ENCODE data around the gene PSMA7.

PSMA7 gene

GRCh38 chr20:62133864-62134263 lies 9.3 kb downstream of the PSMA7 start:
- in situ Hi-C loops (cut with MboI; ENCODE audit: low sequenced_read_pairs, unreplicated experiment), result no loop called here
- no peak for DNase-seq (ENCODE audit: low spot score)
- TF ChIP-seq CTCF (IDR thresholded peaks at IDR 0.05; ENCODE audit: borderline replicate concordance, control extremely low read depth, extremely low read depth, insufficient read depth, missing control alignments), result no peak

- DNase-seq (ENCODE audit: low spot score), result no peak
- in situ Hi-C loops (cut with MboI; ENCODE audit: low sequenced_read_pairs, unreplicated experiment), result no loop called here
- TF ChIP-seq CTCF (IDR thresholded peaks at IDR 0.05; ENCODE audit: borderline replicate concordance, control extremely low read depth, extremely low read depth, insufficient read depth, missing control alignments), result no peak
Measured at GRCh38 chr20:62133051-62133845, 9.9 kb downstream of the PSMA7 start.

GRCh38 chr20:62132421-62132820 lies 10.8 kb downstream of the PSMA7 start:
- DNase-seq (ENCODE audit: low spot score), result no peak
- in situ Hi-C loops (cut with MboI; ENCODE audit: low sequenced_read_pairs, unreplicated experiment), result no loop called here
- TF ChIP-seq CTCF (IDR thresholded peaks at IDR 0.05; ENCODE audit: borderline replicate concordance, control extremely low read depth, extremely low read depth, insufficient read depth, missing control alignments), result no peak

GRCh38 chr20:62131560-62132320 lies 11.5 kb downstream of the PSMA7 start:
- DNase-seq (ENCODE audit: low spot score), result no peak
- TF ChIP-seq CTCF (IDR thresholded peaks at IDR 0.05; ENCODE audit: borderline replicate concordance, control extremely low read depth, extremely low read depth, insufficient read depth, missing control alignments), result no peak
- in situ Hi-C loops (cut with MboI; ENCODE audit: low sequenced_read_pairs, unreplicated experiment), result no loop called here

- DNase-seq (ENCODE audit: low spot score), result no peak
- TF ChIP-seq CTCF (IDR thresholded peaks at IDR 0.05; ENCODE audit: borderline replicate concordance, control extremely low read depth, extremely low read depth, insufficient read depth, missing control alignments), result no peak
- in situ Hi-C loops (cut with MboI; ENCODE audit: low sequenced_read_pairs, unreplicated experiment), result no loop called here
Measured at GRCh38 chr20:62129731-62130531, 13.3 kb downstream of the PSMA7 start.

- in situ Hi-C loops (cut with MboI; ENCODE audit: low sequenced_read_pairs, unreplicated experiment), result no loop called here
- no peak for DNase-seq (ENCODE audit: low spot score)
- no peak for TF ChIP-seq CTCF (IDR thresholded peaks at IDR 0.05; ENCODE audit: borderline replicate concordance, control extremely low read depth, extremely low read depth, insufficient read depth, missing control alignments)
Measured at GRCh38 chr20:62128502-62128901, 14.7 kb downstream of the PSMA7 start.

Measured in GM13976 (cell line).